H9 (cell line): ENCODE data around the gene CUL2. TPM values are rescaled to one million over a fixed set of nuclear protein-coding genes. Genes with fewer than 3 reads are reported as not detected.
A peak's percentile ranks its signal among the peaks of the same experiment; 100 is the strongest.

Experiments used
- DNase-seq: peaks from one replicate; pipeline ENCODE4 v3.0.0-alpha.2; 2017
- H2AFZ ChIP-seq: one replicate; pipeline ENCODE4 v1.6.1; 2013; ENCODE audit warnings: mild to moderate bottlenecking, low read length, control low read depth, moderate library complexity
- H2AK5ac ChIP-seq: 2 replicates; pipeline ENCODE4 v1.6.1; 2013; ENCODE audit warnings: low read length, control low read depth, mixed read lengths; ENCODE audit not compliant: insufficient read length
- H2BK120ac ChIP-seq: one replicate; pipeline ENCODE4 v1.6.1; 2013; ENCODE audit warnings: low read depth, mild to moderate bottlenecking, low read length, control low read depth, inconsistent platforms; ENCODE audit not compliant: poor library complexity, severe bottlenecking
- H2BK12ac ChIP-seq: 2 replicates; pipeline ENCODE4 v1.6.1; 2013; ENCODE audit warnings: low read length, control low read depth, mixed read lengths, low read depth; ENCODE audit not compliant: insufficient read length
- H2BK15ac ChIP-seq: 2 replicates; pipeline ENCODE4 v1.6.1; 2013; ENCODE audit warnings: low read depth, low read length, control low read depth
- H2BK20ac ChIP-seq: one replicate; pipeline ENCODE4 v1.6.1; 2013; ENCODE audit warnings: low read depth, mild to moderate bottlenecking, low read length, control low read depth, inconsistent platforms; ENCODE audit not compliant: poor library complexity, severe bottlenecking
- H2BK5ac ChIP-seq: 2 replicates; pipeline ENCODE4 v1.6.1; 2013; ENCODE audit warnings: low read length, control low read depth, mixed read lengths; ENCODE audit not compliant: insufficient read length
- H3K14ac ChIP-seq: 2 replicates; pipeline ENCODE4 v1.6.1; 2013; ENCODE audit warnings: low read length, control low read depth; ENCODE audit not compliant: insufficient read depth
- H3K18ac ChIP-seq: 2 replicates; pipeline ENCODE4 v1.6.1; 2013; ENCODE audit warnings: low read depth, mild to moderate bottlenecking, mixed read lengths, low read length, control low read depth; ENCODE audit not compliant: insufficient read length
- H3K23ac ChIP-seq: 2 replicates; pipeline ENCODE4 v1.6.1; 2013; ENCODE audit warnings: low read length, control low read depth, mixed read lengths, low read depth; ENCODE audit not compliant: insufficient read length
- H3K23me2 ChIP-seq: 2 replicates; pipeline ENCODE4 v1.6.1; 2013; ENCODE audit warnings: low read depth, mild to moderate bottlenecking, mixed read lengths, low read length, control low read depth; ENCODE audit not compliant: insufficient read length, poor library complexity, severe bottlenecking
- H3K27ac ChIP-seq: 2 replicates; pipeline ENCODE4 v1.5.1; 2013; ENCODE audit warnings: low read length, control low read depth, mixed read lengths, low read depth; ENCODE audit not compliant: insufficient read length
- H3K27me3 ChIP-seq: 2 replicates; pipeline ENCODE4 v1.6.1; 2013; ENCODE audit warnings: low read length, control low read depth, inconsistent platforms; ENCODE audit not compliant: insufficient read depth
- H3K4ac ChIP-seq: 2 replicates; pipeline ENCODE4 v1.6.1; 2013; ENCODE audit warnings: low read depth, mild to moderate bottlenecking, control low read depth, inconsistent platforms, low read length, moderate library complexity
- H3K4me1 ChIP-seq: 2 replicates; pipeline ENCODE4 v1.6.1; 2013; ENCODE audit warnings: low read length, control low read depth, inconsistent platforms; ENCODE audit not compliant: insufficient read depth
- H3K4me2 ChIP-seq: 2 replicates; pipeline ENCODE4 v1.6.1; 2013; ENCODE audit warnings: low read length, control low read depth, mixed read lengths; ENCODE audit not compliant: insufficient read length, insufficient read depth
- H3K56ac ChIP-seq: 2 replicates; pipeline ENCODE4 v1.6.1; 2013; ENCODE audit warnings: low read depth, mild to moderate bottlenecking, mixed read lengths, low read length, control low read depth; ENCODE audit not compliant: insufficient read length
- H3K79me1 ChIP-seq: 2 replicates; pipeline ENCODE4 v1.6.1; 2013; ENCODE audit warnings: low read depth, mild to moderate bottlenecking, moderate library complexity, low read length, control low read depth, inconsistent platforms; ENCODE audit not compliant: insufficient read depth, poor library complexity, severe bottlenecking
- H3K79me2 ChIP-seq: 2 replicates; pipeline ENCODE4 v1.6.1; 2013; ENCODE audit warnings: low read length, control low read depth, inconsistent platforms; ENCODE audit not compliant: insufficient read depth
- H3K9ac ChIP-seq: 2 replicates; pipeline ENCODE4 v1.6.1; 2013; ENCODE audit warnings: low read length, control low read depth, mixed read lengths; ENCODE audit not compliant: insufficient read length; ENCODE audit errors: extremely low read depth
- H3K9me3 ChIP-seq: one replicate; pipeline ENCODE4 v1.6.1; 2013; ENCODE audit warnings: low read depth, low read length, inconsistent platforms; ENCODE audit not compliant: control insufficient read depth
- H3T11ph ChIP-seq: one replicate; pipeline ENCODE4 v1.6.1; 2013; ENCODE audit warnings: mild to moderate bottlenecking, low read length, control low read depth, inconsistent platforms
- H4K20me1 ChIP-seq: one replicate; pipeline ENCODE4 v1.6.1; 2013; ENCODE audit not compliant: control insufficient read depth, insufficient read length, insufficient read depth
- H4K5ac ChIP-seq: 2 replicates; pipeline ENCODE4 v1.6.1; 2013; ENCODE audit warnings: low read depth, mild to moderate bottlenecking, mixed read lengths, low read length, control low read depth; ENCODE audit not compliant: insufficient read length
- H4K8ac ChIP-seq: replicated peaks from 2 replicates; pipeline ENCODE4 v1.6.1; 2013; ENCODE audit warnings: low read length, control low read depth, mixed read lengths, low read depth; ENCODE audit not compliant: insufficient read length
- H4K91ac ChIP-seq: 2 replicates; pipeline ENCODE4 v1.6.1; 2013; ENCODE audit warnings: low read depth, mild to moderate bottlenecking, moderate library complexity, mixed read lengths, low read length, control low read depth; ENCODE audit not compliant: insufficient read length
- H3K27ac Mint-ChIP-seq, 3 experiments: 2 replicates in 2 of 3; 3 replicates in 1 of 3; pipeline ENCODE4 v1.8.0; 2020 to 2021; ENCODE audit warnings: mixed read lengths in 3 of 3, mild to moderate bottlenecking in 1 of 3, moderate library complexity in 1 of 3
- H3K27me3 Mint-ChIP-seq: 2 replicates; pipeline ENCODE4 v1.8.0; 2021; ENCODE audit warnings: low read depth, mild to moderate bottlenecking, moderate library complexity, mixed read lengths
- H3K36me3 Mint-ChIP-seq, 3 experiments: 2 replicates in 2 of 3; 3 replicates in 1 of 3; pipeline ENCODE4 v1.8.0; 2020 to 2021; ENCODE audit warnings: low read depth in 3 of 3, mixed read lengths in 3 of 3; ENCODE audit not compliant: insufficient read depth in 1 of 3
- H3K4me1 Mint-ChIP-seq, 2 experiments: 2 replicates each; pipeline ENCODE4 v1.8.0; 2020; ENCODE audit warnings: mixed read lengths in 2 of 2
- H3K4me3 Mint-ChIP-seq, 2 experiments: 2 replicates in 1 of 2; 3 replicates in 1 of 2; pipeline ENCODE4 v1.8.0; 2020 to 2021; ENCODE audit warnings: mild to moderate bottlenecking in 2 of 2, mixed read lengths in 2 of 2, moderate library complexity in 1 of 2
- H3K9me3 Mint-ChIP-seq, 2 experiments: 2 replicates in 1 of 2; 3 replicates in 1 of 2; pipeline ENCODE4 v1.8.0; 2020; ENCODE audit warnings: mild to moderate bottlenecking in 2 of 2, mixed read lengths in 2 of 2, moderate library complexity in 1 of 2
- WGBS: extraction: QIAGEN DNeasy Blood & Tissue Kit; methylation state at CpG from one replicate; pipeline ENCODE4 v1.1.7; 2013; ENCODE audit warnings: missing lambda C conversion rate, low lambda C conversion rate, mixed read lengths; ENCODE audit not compliant: insufficient read length; ENCODE audit errors: extremely low coverage; 5-methylcytosine and 5-hydroxymethylcytosine counted together
- total RNA-seq: library from RNA; stranded (reverse); gene quantifications from 2 replicates; pipeline ENCODE4 v1.2.1, GENCODE V29; 2021
- TF ChIP-seq, protein P1 (sequence below): fragments of 200-600 bp; sonication (generic); conservative IDR thresholded peaks from 3 replicates; pipeline ENCODE4 v1.8.0; 2021; ENCODE audit warnings: antibody characterized with exemption, mild to moderate bottlenecking

The CUL2 gene
- total RNA-seq, 1 experiment from 2014 or later, result 43.3 TPM

DNA sequence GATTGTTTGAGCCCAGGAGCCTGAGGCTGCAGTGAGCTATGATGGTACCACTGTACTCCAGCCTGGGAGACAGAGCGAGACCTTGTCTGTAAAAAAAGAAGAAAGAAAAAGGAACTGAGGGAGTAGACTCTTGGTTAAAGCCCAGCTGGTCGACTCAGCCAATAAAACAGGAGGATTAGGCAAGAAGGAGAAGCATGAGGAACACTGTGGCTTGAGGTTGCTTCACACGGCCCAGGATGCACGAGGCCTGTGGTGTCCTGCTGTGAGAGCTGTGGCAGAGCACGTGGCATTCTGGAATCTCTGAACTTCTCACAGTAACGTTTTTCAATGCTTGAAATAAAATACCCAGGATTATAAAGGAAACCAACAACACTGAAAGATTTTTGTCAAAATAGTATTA lies 93.3 kb downstream of the CUL2 start:
- Histone ChIP-seq H3K4me1 (peaks cover 10% of the 10 kb centered on the region), H2BK12ac (no peak overlapping the region), H2BK15ac (peak overlapping the region; percentile 84; the same call in 1 of the 2 replicates), H3K56ac (no peak overlapping the region), H2AK5ac (no peak overlapping the region), H3K18ac (peak overlapping the region; percentile 79), H2BK120ac (peak overlapping the region; percentile 39), H3K23ac (no peak overlapping the region), H4K20me1 (no peaks in the 10 kb centered on the region), H3K4ac (no peak overlapping the region), H4K5ac (no peak overlapping the region), H2BK5ac (no peak overlapping the region), H3K27me3 (peaks cover 3% of the 10 kb centered on the region; the same call in 1 of the 2 replicates), H3K9me3 (no peaks in the 10 kb centered on the region), H2BK20ac (no peak overlapping the region), H3T11ph (no peak overlapping the region), H3K9ac (no peak overlapping the region), H3K23me2 (no peaks in the 10 kb centered on the region), H3K79me1 (no peaks in the 10 kb centered on the region), H2AFZ (no peak overlapping the region), H4K91ac (no peak overlapping the region), H4K8ac (no peak overlapping the region), H3K27ac (no peak overlapping the region), H3K79me2 (no peaks in the 10 kb centered on the region), H3K14ac (0 out of 2 replicates have a peak overlapping the region, but pooled peaks have one; percentile 45), H3K4me2 (no peak overlapping the region)
- H3K27me3 Mint-ChIP-seq, result peaks cover 5% of the 10 kb centered on the region
- no CpG with 5 or more reads among the region's 6 CpGs for WGBS
- DNase-seq, result no peak
- H3K4me1 Mint-ChIP-seq, result peaks cover 20 to 22% of the 10 kb centered on the region in 2 experiments
- H3K9me3 Mint-ChIP-seq, result no peaks in the 10 kb centered on the region
- TF ChIP-seq, protein P1, sequence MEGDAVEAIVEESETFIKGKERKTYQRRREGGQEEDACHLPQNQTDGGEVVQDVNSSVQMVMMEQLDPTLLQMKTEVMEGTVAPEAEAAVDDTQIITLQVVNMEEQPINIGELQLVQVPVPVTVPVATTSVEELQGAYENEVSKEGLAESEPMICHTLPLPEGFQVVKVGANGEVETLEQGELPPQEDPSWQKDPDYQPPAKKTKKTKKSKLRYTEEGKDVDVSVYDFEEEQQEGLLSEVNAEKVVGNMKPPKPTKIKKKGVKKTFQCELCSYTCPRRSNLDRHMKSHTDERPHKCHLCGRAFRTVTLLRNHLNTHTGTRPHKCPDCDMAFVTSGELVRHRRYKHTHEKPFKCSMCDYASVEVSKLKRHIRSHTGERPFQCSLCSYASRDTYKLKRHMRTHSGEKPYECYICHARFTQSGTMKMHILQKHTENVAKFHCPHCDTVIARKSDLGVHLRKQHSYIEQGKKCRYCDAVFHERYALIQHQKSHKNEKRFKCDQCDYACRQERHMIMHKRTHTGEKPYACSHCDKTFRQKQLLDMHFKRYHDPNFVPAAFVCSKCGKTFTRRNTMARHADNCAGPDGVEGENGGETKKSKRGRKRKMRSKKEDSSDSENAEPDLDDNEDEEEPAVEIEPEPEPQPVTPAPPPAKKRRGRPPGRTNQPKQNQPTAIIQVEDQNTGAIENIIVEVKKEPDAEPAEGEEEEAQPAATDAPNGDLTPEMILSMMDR, result no peak
- no peak overlapping the region for H3K27ac Mint-ChIP-seq
- no peaks in the 10 kb centered on the region for H3K36me3 Mint-ChIP-seq
- H3K4me3 Mint-ChIP-seq, result no peak overlapping the region
